Endothelial cell of umbilical vein (primary cell): Measurements from ENCODE around the gene PEX7.
"Not testable (repeated sequence)": the region's sequence is repeated elsewhere in the genome, so short reads cannot be mapped to it uniquely, and the experiment has no call there.

Experiments
- CTCF ChIP-seq, 2 donors: IDR thresholded peaks; 1 replicate in 1 of 2; 2 replicates in 1 of 2; pipeline ENCODE4 v1.5.1; 2011; ENCODE audit warnings: low read length in 2 of 2, mild to moderate bottlenecking in 2 of 2, moderate library complexity in 2 of 2, control low read depth in 1 of 2, inconsistent platforms in 1 of 2, low read depth in 1 of 2; ENCODE audit not compliant: insufficient read depth in 1 of 2; ENCODE audit errors: extremely low read depth in 1 of 2
- EZH2 ChIP-seq: IDR thresholded peaks from 2 replicates; pipeline ENCODE4 v1.6.1; 2012; ENCODE audit warnings: borderline replicate concordance, low read depth, mild to moderate bottlenecking, moderate library complexity, low read length, inconsistent platforms; ENCODE audit not compliant: severe bottlenecking
- MAX ChIP-seq: IDR thresholded peaks from 2 replicates; pipeline ENCODE4 v1.6.1; 2011; ENCODE audit not compliant: insufficient read depth, insufficient read length
- POLR2A ChIP-seq: IDR thresholded peaks from 2 replicates; pipeline ENCODE4 v1.6.1; 2012; ENCODE audit warnings: low read depth, mild to moderate bottlenecking, control low read depth, low read length

- not testable (repeated sequence) for TF ChIP-seq MAX; CTCF (IDR thresholded peaks at IDR 0.05; ENCODE audit: extremely low read depth in 1 of 2, insufficient read depth in 1 of 2, low read depth in 1 of 2, low read length in 2 of 2); EZH2; POLR2A
These were observed 6.8 kb upstream of the PEX7 start for GRCh38 chr6:136815608-136816007.
